IPS-11a (cell line): ENCODE data around the gene WDFY3.

Experiments used
- H3K4me3 ChIP-seq: one replicate; pipeline ENCODE4 v1.5.1; 2013; ENCODE audit warnings: low read depth, low read length, control low read depth

The WDFY3 gene

GRCh38 chr4:84733343-84734033, 233.0 kb downstream of the WDFY3 start:
- no peak overlapping the region for H3K4me3 ChIP-seq

- H3K4me3 ChIP-seq: no peak overlapping the region
Measured at GRCh38 chr4:84730375-84730774, 236.1 kb downstream of the WDFY3 start.

GRCh38 chr4:84727491-84727890, 239.0 kb downstream of the WDFY3 start:
- no peak overlapping the region for H3K4me3 ChIP-seq

- no peak overlapping the region for H3K4me3 ChIP-seq
Measured at GRCh38 chr4:84726356-84726755, 240.1 kb downstream of the WDFY3 start.

- no peak overlapping the region for H3K4me3 ChIP-seq
Measured at GRCh38 chr4:84722720-84723119, 243.8 kb downstream of the WDFY3 start.

GRCh38 chr4:84719115-84719514, 247.4 kb downstream of the WDFY3 start:
- no peak overlapping the region for H3K4me3 ChIP-seq

GRCh38 chr4:84718699-84719098, 247.8 kb downstream of the WDFY3 start:
- H3K4me3 ChIP-seq: no peak overlapping the region

- H3K4me3 ChIP-seq: no peak overlapping the region
Measured at GRCh38 chr4:84710548-84710947, 255.9 kb downstream of the WDFY3 start.

- H3K4me3 ChIP-seq: no peak overlapping the region
Measured at GRCh38 chr4:84708406-84709135, 257.9 kb downstream of the WDFY3 start.

GRCh38 chr4:84706286-84706685, 260.2 kb downstream of the WDFY3 start:
- H3K4me3 ChIP-seq: no peak overlapping the region

GRCh38 chr4:84699001-84699671, 267.4 kb downstream of the WDFY3 start:
- no peak overlapping the region for H3K4me3 ChIP-seq

- H3K4me3 ChIP-seq: no peak overlapping the region
Measured at GRCh38 chr4:84697615-84698201, 268.8 kb downstream of the WDFY3 start.

- H3K4me3 ChIP-seq: no peak overlapping the region
Measured at GRCh38 chr4:84697159-84697558, 269.3 kb downstream of the WDFY3 start.

- no peak overlapping the region for H3K4me3 ChIP-seq
Measured at GRCh38 chr4:84691800-84692199, 274.7 kb downstream of the WDFY3 start.

- H3K4me3 ChIP-seq: no peak overlapping the region
Measured at GRCh38 chr4:84691170-84691691, 275.3 kb downstream of the WDFY3 start.

- no peak overlapping the region for H3K4me3 ChIP-seq
Measured at GRCh38 chr4:84690481-84690880, 276.0 kb downstream of the WDFY3 start.

- H3K4me3 ChIP-seq: no peak overlapping the region
Measured at GRCh38 chr4:84689197-84689596, 277.3 kb downstream of the WDFY3 start.

- no peak overlapping the region for H3K4me3 ChIP-seq
Measured at GRCh38 chr4:84688605-84689004, 277.9 kb downstream of the WDFY3 start.

- H3K4me3 ChIP-seq: no peak overlapping the region
Measured at GRCh38 chr4:84685105-84685504, 281.4 kb downstream of the WDFY3 start.

GRCh38 chr4:84684361-84684760, 282.1 kb downstream of the WDFY3 start:
- H3K4me3 ChIP-seq: no peak overlapping the region

GRCh38 chr4:84683064-84683850, 283.2 kb downstream of the WDFY3 start:
- no peak overlapping the region for H3K4me3 ChIP-seq
